Breast epithelium (tissue), 4 donors: ENCODE data around the gene LDLRAD4. TPM values are rescaled to one million over a fixed set of nuclear protein-coding genes. Genes with fewer than 3 reads are reported as not detected.

ENCODE experiments used
- DNase-seq, 2 donors: peaks; one replicate each; pipeline ENCODE4 v3.0.0-alpha.2; 2019; ENCODE audit warnings: low spot score in 2 of 2
- H3K27ac ChIP-seq, 2 donors: fragments of 200-600 bp; sonication (generic) in 1 of 2; one replicate each; pipeline ENCODE4 v1.5.1; 2016 to 2019; ENCODE audit warnings: mild to moderate bottlenecking in 1 of 2
- H3K27me3 ChIP-seq, 2 donors: fragments of 200-600 bp; sonication (generic) in 1 of 2; one replicate each; pipeline versions ENCODE4 v1.5.1 to v1.6.0; 2017 to 2019; ENCODE audit warnings: control low read depth in 1 of 2, mild to moderate bottlenecking in 1 of 2
- H3K36me3 ChIP-seq: fragments of 200-600 bp; one replicate; pipeline ENCODE4 v1.5.1; 2019
- H3K4me1 ChIP-seq, 2 donors: fragments of 200-600 bp; sonication (generic); one replicate each; pipeline ENCODE4 v1.5.1; 2016 to 2019; ENCODE audit warnings: control low read depth in 1 of 2
- H3K4me3 ChIP-seq, 3 donors: fragments of 200-600 bp; sonication (generic); 1 replicate in 2 of 3; 2 replicates in 1 of 3; pipeline ENCODE4 v1.5.1; 2016 to 2019; ENCODE audit warnings: mild to moderate bottlenecking in 3 of 3, moderate library complexity in 2 of 3
- H3K9me3 ChIP-seq, 2 donors: fragments of 200-600 bp; sonication (generic) in 1 of 2; one replicate each; pipeline ENCODE4 v1.5.1; 2016 to 2019; ENCODE audit warnings: control low read depth in 1 of 2
- CTCF ChIP-seq, 3 donors: fragments of 450-650 bp; IDR thresholded peaks; one replicate each; pipeline ENCODE4 v1.5.1; 2016 to 2017; ENCODE audit warnings: antibody characterized with exemption in 3 of 3, mild to moderate bottlenecking in 3 of 3, moderate library complexity in 3 of 3
- POLR2A ChIP-seq: fragments of 450-650 bp; IDR thresholded peaks from one replicate; pipeline ENCODE4 v1.6.1; 2016; ENCODE audit warnings: antibody characterized with exemption, mild to moderate bottlenecking, moderate library complexity
- POLR2AphosphoS5 ChIP-seq, 3 donors: sonication (generic); formaldehyde crosslinking; IDR thresholded peaks; one replicate each; pipeline ENCODE4 v1.6.1; 2017; ENCODE audit warnings: antibody characterized with exemption in 3 of 3
- intact Hi-C: fragments of 100-400 bp; cut with DNase I; formaldehyde crosslinking; loops from one replicate; pipeline ENCODE4 v1.15.1; 2023; ENCODE audit warnings: low total_unique reads
- total RNA-seq, 3 donors: library from RNA; depleted of rRNA; stranded (reverse); fragments of >200 nt; gene quantifications; one replicate each; pipeline ENCODE4 v1.1.0, GENCODE V29; 2016

The LDLRAD4 gene
- total RNA-seq, 3 donors from 2014 or later, result 28.5 to 94.3 (median 42.9) TPM

GRCh38 chr18:13245481-13246000, 27.0 kb downstream of the LDLRAD4 start:
- H3K9me3 ChIP-seq, result no peaks in the 10 kb centered on the region
- TF ChIP-seq POLR2AphosphoS5 (IDR thresholded peaks at IDR 0.05) (no peak), CTCF (IDR thresholded peaks at IDR 0.05) (no peak), POLR2A (no peak)
- no peak overlapping the region for H3K27ac ChIP-seq
- H3K4me1 ChIP-seq, result no peaks in the 10 kb centered on the region
- H3K27me3 ChIP-seq, result no peaks in the 10 kb centered on the region
- H3K36me3 ChIP-seq, result no peaks in the 10 kb centered on the region
- no peak overlapping the region for H3K4me3 ChIP-seq
- peak; percentile 8 to 9 for DNase-seq
- intact Hi-C loops, result no loop called here

GRCh38 chr18:13246121-13246520, 27.6 kb downstream of the LDLRAD4 start:
- Histone ChIP-seq H3K4me3 (no peak overlapping the region), H3K27me3 (no peaks in the 10 kb centered on the region), H3K27ac (no peak overlapping the region), H3K4me1 (no peaks in the 10 kb centered on the region), H3K36me3 (no peaks in the 10 kb centered on the region), H3K9me3 (no peaks in the 10 kb centered on the region)
- no peak for TF ChIP-seq POLR2AphosphoS5 (IDR thresholded peaks at IDR 0.05)
- no peak for TF ChIP-seq CTCF (IDR thresholded peaks at IDR 0.05)
- TF ChIP-seq POLR2A, result no peak
- peak in 1 of 2 donors; percentile 36 for DNase-seq
- intact Hi-C loops, result no loop called here

- no peak for DNase-seq
- no peak overlapping the region for H3K4me3 ChIP-seq
- H3K27me3 ChIP-seq, result no peaks in the 10 kb centered on the region
- no peaks in the 10 kb centered on the region for H3K9me3 ChIP-seq
- no peaks in the 10 kb centered on the region for H3K36me3 ChIP-seq
- no peak overlapping the region for H3K27ac ChIP-seq
- no peak for TF ChIP-seq POLR2AphosphoS5 (IDR thresholded peaks at IDR 0.05)
- TF ChIP-seq CTCF (IDR thresholded peaks at IDR 0.05), result no peak
- TF ChIP-seq POLR2A, result no peak
- intact Hi-C loops, result no loop called here
- no peaks in the 10 kb centered on the region for H3K4me1 ChIP-seq
Measured at GRCh38 chr18:13246591-13246990, 28.0 kb downstream of the LDLRAD4 start.

GRCh38 chr18:13247506-13247905, 28.9 kb downstream of the LDLRAD4 start:
- H3K27me3 ChIP-seq, result no peaks in the 10 kb centered on the region
- H3K4me3 ChIP-seq, result no peak overlapping the region
- H3K4me1 ChIP-seq, result no peaks in the 10 kb centered on the region
- H3K9me3 ChIP-seq, result no peaks in the 10 kb centered on the region
- TF ChIP-seq POLR2AphosphoS5 (IDR thresholded peaks at IDR 0.05), result no peak
- TF ChIP-seq CTCF (IDR thresholded peaks at IDR 0.05), result no peak
- TF ChIP-seq POLR2A, result no peak
- no peak overlapping the region for H3K27ac ChIP-seq
- DNase-seq, result peak in 1 of 2 donors; percentile 7
- H3K36me3 ChIP-seq, result no peaks in the 10 kb centered on the region
- intact Hi-C loops, result no loop called here

GRCh38 chr18:13252686-13253410, 34.3 kb downstream of the LDLRAD4 start:
- no peaks in the 10 kb centered on the region for H3K36me3 ChIP-seq
- intact Hi-C loops, result loop anchor here (10.0 kb wide), 1 partner anchor 1818 kb away; no protein-coding TSS in a partner anchor
- no peak overlapping the region for H3K4me3 ChIP-seq
- H3K4me1 ChIP-seq, result peaks cover 0 to 6% of the 10 kb centered on the region in 2 donors
- no peak overlapping the region for H3K27ac ChIP-seq
- no peaks in the 10 kb centered on the region for H3K27me3 ChIP-seq
- DNase-seq, result peak in 1 of 2 donors; percentile 12
- TF ChIP-seq POLR2AphosphoS5 (IDR thresholded peaks at IDR 0.05), result no peak
- no peak for TF ChIP-seq POLR2A
- no peak for TF ChIP-seq CTCF (IDR thresholded peaks at IDR 0.05)
- H3K9me3 ChIP-seq, result no peaks in the 10 kb centered on the region
